H1 (cell line): Measurements from ENCODE around the gene TWF2. TPM values are rescaled to one million over a fixed set of nuclear protein-coding genes. Genes with fewer than 3 reads are reported as not detected.

Experiments
- FOSL1 ChIP-seq: IDR thresholded peaks from 2 replicates; pipeline ENCODE4 v1.6.1; 2011; ENCODE audit warnings: mild to moderate bottlenecking, low read depth, low read length, moderate library complexity; ENCODE audit not compliant: insufficient read depth
- HDAC2 ChIP-seq, 2 experiments: fragments of 300-600 bp in 1 of 2; sonication (generic) in 1 of 2; IDR thresholded peaks; 2 replicates each; pipeline ENCODE4 v1.6.1; 2011 to 2012; ENCODE audit warnings: low read depth in 2 of 2, low read length in 2 of 2, mild to moderate bottlenecking in 2 of 2, moderate library complexity in 2 of 2, borderline replicate concordance in 1 of 2, inconsistent platforms in 1 of 2
- RFX5 ChIP-seq: IDR thresholded peaks from 2 replicates; pipeline ENCODE4 v1.6.1; 2011; ENCODE audit warnings: low read depth, low read length, improper control_type of control experiment, borderline replicate concordance
- SP1 ChIP-seq: IDR thresholded peaks from 2 replicates; pipeline ENCODE4 v1.6.1; 2011; ENCODE audit warnings: low read depth, low read length
- polyA plus RNA-seq, 7 experiments: library from polyadenylated mRNA; depleted of rRNA in 3 of 7; stranded (reverse) in 5 of 7; unstranded in 2 of 7; fragments of >200 nt in 5 of 7; fragments of 200-250 nt in 2 of 7; gene quantifications; 1 replicate in 5 of 7; 2 replicates in 1 of 7; 4 replicates in 1 of 7; pipeline versions ENCODE4 v1.2.1 to v1.2.3, GENCODE V29; 2011 to 2013; ENCODE audit warnings: missing spikeins in 2 of 7, mixed read lengths in 2 of 7
- total RNA-seq: library from RNA; stranded (reverse); fragmentation: NEBNext Ultra II Directional; extraction: Animal tissue kit (Norgen Biotek cat#: 25700); gene quantifications from 2 replicates; pipeline ENCODE4 v1.2.1, GENCODE V29; 2021

The TWF2 gene
- total and polyA plus RNA-seq, 2 of the 8 experiments (the other 6 are each of a cell fraction or from before 2014, with no cell fraction given) = 65.2 to 90.4 TPM

DNA sequence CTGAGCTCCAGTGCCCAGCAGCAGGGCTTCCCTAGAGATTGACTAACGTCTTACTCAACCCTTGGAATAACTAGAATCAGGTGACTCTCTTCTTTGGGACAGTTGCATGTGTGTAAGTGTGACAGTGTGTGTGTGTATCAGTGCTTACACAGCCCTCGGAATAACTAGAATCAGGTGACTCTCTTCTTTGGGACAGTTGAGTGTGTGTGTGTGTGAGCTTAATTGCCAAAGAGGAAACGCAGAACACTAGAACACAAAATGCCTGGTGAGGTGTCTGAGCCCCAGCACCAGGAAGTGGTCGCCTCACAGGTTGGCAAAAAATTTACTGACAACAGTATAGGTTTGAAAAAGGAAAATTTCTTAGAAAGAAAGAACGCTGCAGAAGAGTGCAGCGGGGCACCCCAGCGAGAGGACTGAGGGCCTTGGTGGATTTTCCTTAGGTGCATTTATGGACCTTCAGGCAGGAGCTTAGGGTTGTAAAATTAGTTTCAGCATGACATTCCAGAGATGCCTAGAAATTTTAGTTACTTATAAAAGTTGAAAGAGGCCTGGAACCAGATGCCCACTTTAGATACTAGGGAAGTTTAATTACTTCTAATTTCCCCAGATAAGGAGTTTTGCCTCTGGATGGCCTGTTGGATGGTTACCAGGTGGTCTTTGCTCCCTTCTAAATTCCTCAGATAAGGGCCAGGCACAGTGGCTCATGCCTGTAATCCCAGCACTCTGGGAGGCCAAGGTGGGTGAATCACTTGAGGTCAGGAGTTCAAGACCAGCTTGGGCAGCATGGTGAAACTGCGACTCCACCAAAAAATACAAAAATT is 43.2 kb upstream of the TWF2 start (continued):
- TF ChIP-seq SP1 (no peak), FOSL1 (no peak), HDAC2 (IDR thresholded peaks at IDR 0.05; ENCODE audit: borderline replicate concordance in 1 of 2, low read depth in 2 of 2, low read length in 2 of 2) (no peak), RFX5 (no peak)
